Transverse colon (tissue), 4 donors: ENCODE data around the gene RINL. TPM values are rescaled to one million over a fixed set of nuclear protein-coding genes. Genes with fewer than 3 reads are reported as not detected.

Experiments used
- DNase-seq: peaks from one replicate; pipeline ENCODE4 v3.0.0-alpha.2; 2019
- H3K27ac ChIP-seq, 4 donors: fragments of 200-600 bp; sonication (generic); 2 replicates each; pipeline ENCODE4 v1.5.1; 2016 to 2018; ENCODE audit warnings: inconsistent platforms in 4 of 4
- H3K27me3 ChIP-seq: fragments of 200-600 bp; sonication (generic); 2 replicates; pipeline ENCODE4 v1.5.1; 2017; ENCODE audit warnings: inconsistent platforms
- H3K36me3 ChIP-seq, 4 donors: fragments of 200-600 bp; sonication (generic); 2 replicates each; pipeline ENCODE4 v1.5.1; 2017 to 2019; ENCODE audit warnings: inconsistent platforms in 4 of 4
- H3K4me1 ChIP-seq, 4 donors: fragments of 200-600 bp; sonication (generic); 2 replicates each; pipeline ENCODE4 v1.5.1; 2017 to 2020; ENCODE audit warnings: inconsistent platforms in 4 of 4
- H3K4me3 ChIP-seq, 4 donors: fragments of 200-600 bp; sonication (generic); 1 replicate in 1 of 4; 2 replicates in 3 of 4; pipeline versions ENCODE4 v1.5.1 to v1.6.1; 2017 to 2019; ENCODE audit warnings: inconsistent platforms in 4 of 4
- H3K9me3 ChIP-seq, 2 donors: fragments of 200-600 bp; sonication (generic); 2 replicates each; pipeline ENCODE4 v1.5.1; 2017 to 2019; ENCODE audit warnings: inconsistent platforms in 2 of 2
- EP300 ChIP-seq: sonication (generic); formaldehyde crosslinking; IDR thresholded peaks from one replicate; pipeline ENCODE4 v1.6.1; 2017; ENCODE audit warnings: antibody characterized with exemption, low read depth
- POLR2A ChIP-seq: fragments of 450-650 bp; IDR thresholded peaks from one replicate; pipeline ENCODE4 v1.6.1; 2016; ENCODE audit warnings: antibody characterized with exemption, mild to moderate bottlenecking, moderate library complexity
- POLR2AphosphoS5 ChIP-seq, 3 donors: sonication (generic); formaldehyde crosslinking; IDR thresholded peaks; one replicate each; pipeline ENCODE4 v1.6.1; 2016; ENCODE audit warnings: antibody characterized with exemption in 3 of 3
- whole genome bisulfite sequencing, 2 donors: methylation state at CpG; one replicate each; pipeline ENCODE4 v1.1.5; 2018; ENCODE audit warnings: low coverage in 1 of 2; 5-methylcytosine and 5-hydroxymethylcytosine counted together
- in situ Hi-C, 4 donors: fragments of 200-750 bp; cut with MboI; loops; one replicate each; pipeline versions ENCODE4 v1.15.0 to v1.15.1; 2017; ENCODE audit warnings: low sequenced_read_pairs in 3 of 4, low pct_ligation_motif_present in 1 of 4, low pct_unique_long_range_greater_than_20kb in 1 of 4
- intact Hi-C: fragments of 100-400 bp; cut with DNase I; formaldehyde crosslinking; loops from one replicate; pipeline ENCODE4 v1.15.1; 2023; ENCODE audit warnings: low total_unique reads
- total RNA-seq, 4 donors: library from RNA; depleted of rRNA; stranded (reverse); fragments of >200 nt; gene quantifications; one replicate each; pipeline ENCODE4 v1.1.0, GENCODE V29; 2016
- TF ChIP-seq, protein P1 (sequence below), 5 experiments: fragments of 200-600 bp in 3 of 5; fragments of 450-650 bp in 2 of 5; sonication (generic) in 3 of 5; IDR thresholded peaks; 1 replicate in 2 of 5; 2 replicates in 3 of 5; pipeline ENCODE4 v1.5.1; 2016 to 2017; ENCODE audit warnings: antibody characterized with exemption in 5 of 5, inconsistent platforms in 3 of 5, mild to moderate bottlenecking in 2 of 5, moderate library complexity in 1 of 5

The RINL gene
- 1 to 10 TPM; 1.8 to 7.0 (median 3.6) TPM for total RNA-seq

- H3K27me3 ChIP-seq = no peaks in the 10 kb centered on the region
- 26 to 39% methylated on average over 3 to 11 of the region's 11 CpGs for WGBS, 2 donors
- DNase-seq = peak; percentile 71
- TF ChIP-seq EP300 (no peak), POLR2AphosphoS5 (IDR thresholded peaks at IDR 0.05) (peak in 2 of 3 donors; percentile 31 to 38), POLR2A (no peak)
- TF ChIP-seq, protein P1, sequence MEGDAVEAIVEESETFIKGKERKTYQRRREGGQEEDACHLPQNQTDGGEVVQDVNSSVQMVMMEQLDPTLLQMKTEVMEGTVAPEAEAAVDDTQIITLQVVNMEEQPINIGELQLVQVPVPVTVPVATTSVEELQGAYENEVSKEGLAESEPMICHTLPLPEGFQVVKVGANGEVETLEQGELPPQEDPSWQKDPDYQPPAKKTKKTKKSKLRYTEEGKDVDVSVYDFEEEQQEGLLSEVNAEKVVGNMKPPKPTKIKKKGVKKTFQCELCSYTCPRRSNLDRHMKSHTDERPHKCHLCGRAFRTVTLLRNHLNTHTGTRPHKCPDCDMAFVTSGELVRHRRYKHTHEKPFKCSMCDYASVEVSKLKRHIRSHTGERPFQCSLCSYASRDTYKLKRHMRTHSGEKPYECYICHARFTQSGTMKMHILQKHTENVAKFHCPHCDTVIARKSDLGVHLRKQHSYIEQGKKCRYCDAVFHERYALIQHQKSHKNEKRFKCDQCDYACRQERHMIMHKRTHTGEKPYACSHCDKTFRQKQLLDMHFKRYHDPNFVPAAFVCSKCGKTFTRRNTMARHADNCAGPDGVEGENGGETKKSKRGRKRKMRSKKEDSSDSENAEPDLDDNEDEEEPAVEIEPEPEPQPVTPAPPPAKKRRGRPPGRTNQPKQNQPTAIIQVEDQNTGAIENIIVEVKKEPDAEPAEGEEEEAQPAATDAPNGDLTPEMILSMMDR (IDR thresholded peaks at IDR 0.05) = no peak
- peak within 1 kb of the TSS; percentile 56 to 79 (median 68) for H3K27ac ChIP-seq
- peak within 1 kb of the TSS in 1 of 4 donors; percentile 8 for H3K4me3 ChIP-seq
- intact Hi-C loops = no loop called here
- H3K4me1 ChIP-seq = peaks cover 5 to 20% (median 11%) of the 10 kb centered on the region in 4 donors
- H3K36me3 ChIP-seq = no peaks in the 10 kb centered on the region
- in situ Hi-C loops = no loop called here
- H3K9me3 ChIP-seq = no peaks in the 10 kb centered on the region
Measured at GRCh38 chr19:38877781-38878574, at the start of gene RINL. TSS of gene RINL (minus strand) at chr19:38878275. CDS start at chr19:38876742, 1,533 bp downstream.

DNA sequence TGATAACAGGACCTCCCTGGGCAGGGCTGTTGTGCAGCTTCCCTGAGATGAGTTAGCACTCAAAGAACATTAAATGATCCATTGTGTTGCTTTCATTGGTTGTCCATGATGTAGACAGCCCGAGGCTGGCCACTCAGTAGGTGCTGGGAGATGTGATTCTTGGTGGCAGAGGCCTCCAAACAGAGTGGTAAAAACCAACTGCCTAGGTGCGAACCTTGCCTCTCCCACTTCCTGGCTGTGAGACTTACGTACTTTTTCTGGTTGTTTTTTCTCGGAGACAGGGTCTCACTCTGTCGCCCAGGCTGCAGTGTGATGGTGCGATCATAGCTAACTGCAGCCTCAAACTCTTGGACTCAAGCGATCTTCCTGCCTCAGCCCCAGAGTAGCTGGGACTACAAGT lies 46.3 kb upstream of the RINL start:
- in situ Hi-C loops = no loop called here
- WGBS, 2 donors = 88 to 90% methylated on average over 2 to 7 of the region's 7 CpGs
- H3K27me3 ChIP-seq = no peaks in the 10 kb centered on the region

GRCh38 chr19:38922482-38922881 lies 44.4 kb upstream of the RINL start:
- in situ Hi-C loops = no loop called here
- TF ChIP-seq, protein P1 (IDR thresholded peaks at IDR 0.05) = no peak
- TF ChIP-seq POLR2A (no peak), EP300 (no peak), POLR2AphosphoS5 (IDR thresholded peaks at IDR 0.05) (no peak)
- H3K27ac ChIP-seq = no peak overlapping the region
- WGBS, 2 donors = 95 to 96% methylated on average over 5 of the region's 5 CpGs
- H3K9me3 ChIP-seq = no peaks in the 10 kb centered on the region
- peaks cover 0 to 14% (median 0%) of the 10 kb centered on the region in 4 donors for H3K36me3 ChIP-seq
- DNase-seq = no peak
- H3K4me3 ChIP-seq = no peak overlapping the region
- no peaks in the 10 kb centered on the region for H3K4me1 ChIP-seq
- H3K27me3 ChIP-seq = no peaks in the 10 kb centered on the region
- intact Hi-C loops = no loop called here

More for the DNA sequence above, 46.3 kb upstream of the RINL start:
- Histone ChIP-seq H3K4me3 (no peak overlapping the region), H3K27ac (no peak overlapping the region), H3K36me3 (peaks cover 0 to 14% (median 0%) of the 10 kb centered on the region in 4 donors), H3K4me1 (peaks cover 0 to under 1% (median 0%) of the 10 kb centered on the region in 4 donors), H3K9me3 (no peaks in the 10 kb centered on the region)
- no peak for TF ChIP-seq POLR2A
- DNase-seq = no peak
- intact Hi-C loops = no loop called here

DNA sequence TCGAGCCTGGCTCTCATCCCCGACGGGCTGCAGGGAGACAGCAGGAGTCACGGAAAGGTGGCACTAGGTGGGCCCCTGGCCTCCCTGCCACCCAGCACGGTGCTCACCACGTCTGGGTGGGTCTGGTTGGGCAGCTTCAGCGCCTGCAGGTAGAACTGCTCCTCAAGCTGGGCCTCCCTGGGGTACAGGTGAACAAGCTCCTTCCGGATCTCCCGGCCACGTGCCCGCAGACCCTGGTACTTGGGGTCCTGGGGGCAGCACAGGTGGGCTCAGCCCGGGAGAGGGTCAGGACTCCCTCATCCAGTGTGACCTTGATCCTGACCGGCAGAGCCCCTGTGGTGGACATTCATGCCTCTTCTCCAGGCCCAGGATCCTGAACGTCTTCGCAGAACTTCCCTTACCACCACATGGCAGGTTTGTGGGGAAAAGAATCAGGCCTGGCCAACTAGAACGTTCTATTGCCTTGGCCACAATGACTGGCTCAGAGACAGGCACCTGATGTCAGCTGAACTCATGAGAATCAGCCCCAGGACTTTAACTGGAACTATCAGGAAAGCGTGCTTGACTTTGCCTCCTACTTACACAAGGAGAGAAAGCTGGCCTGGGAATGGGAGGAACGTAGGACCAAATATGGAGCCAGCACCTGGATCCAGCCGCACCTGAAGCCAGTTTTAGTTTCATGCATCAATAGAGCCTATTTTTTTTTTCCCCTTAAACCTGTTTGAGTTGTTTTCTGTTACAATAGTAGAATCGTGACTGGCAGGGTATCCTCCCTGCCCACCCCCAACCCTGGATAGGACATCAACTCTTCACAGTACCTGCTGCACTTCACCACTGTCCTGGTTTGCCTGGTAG lies 43.6 kb upstream of the RINL start:
- Histone ChIP-seq H3K27ac (no peak overlapping the region), H3K4me1 (no peaks in the 10 kb centered on the region), H3K4me3 (no peak overlapping the region), H3K9me3 (no peaks in the 10 kb centered on the region), H3K27me3 (no peaks in the 10 kb centered on the region), H3K36me3 (peaks cover 0 to 14% (median 0%) of the 10 kb centered on the region in 4 donors)
- intact Hi-C loops = no loop called here
- WGBS, 2 donors = 87 to 100% methylated on average over 1 to 16 of the region's 20 CpGs
- no peak for DNase-seq
- in situ Hi-C loops = no loop called here
- TF ChIP-seq, protein P1 (IDR thresholded peaks at IDR 0.05) = no peak
- TF ChIP-seq POLR2A (no peak), POLR2AphosphoS5 (IDR thresholded peaks at IDR 0.05) (no peak), EP300 (no peak)
